A673 (cell line): ENCODE results near the gene COQ7.

Source experiments
- EZH2 ChIP-seq: fragments of 200-600 bp; sonication (generic); IDR thresholded peaks from 2 replicates; pipeline ENCODE4 v1.6.1; 2017; ENCODE audit warnings: borderline replicate concordance, low read depth, mild to moderate bottlenecking, mixed read lengths, antibody characterized with exemption, low read length; ENCODE audit not compliant: poor library complexity, severe bottlenecking
- TF ChIP-seq, protein P1 (sequence below): fragments of 300-800, 200-600 bp; sonication (generic); conservative IDR thresholded peaks from 2 replicates; pipeline ENCODE4 v1.5.1; 2017; ENCODE audit warnings: low read depth, mild to moderate bottlenecking, antibody characterized with exemption, low read length, moderate library complexity, mixed read lengths

- TF ChIP-seq, protein P1, sequence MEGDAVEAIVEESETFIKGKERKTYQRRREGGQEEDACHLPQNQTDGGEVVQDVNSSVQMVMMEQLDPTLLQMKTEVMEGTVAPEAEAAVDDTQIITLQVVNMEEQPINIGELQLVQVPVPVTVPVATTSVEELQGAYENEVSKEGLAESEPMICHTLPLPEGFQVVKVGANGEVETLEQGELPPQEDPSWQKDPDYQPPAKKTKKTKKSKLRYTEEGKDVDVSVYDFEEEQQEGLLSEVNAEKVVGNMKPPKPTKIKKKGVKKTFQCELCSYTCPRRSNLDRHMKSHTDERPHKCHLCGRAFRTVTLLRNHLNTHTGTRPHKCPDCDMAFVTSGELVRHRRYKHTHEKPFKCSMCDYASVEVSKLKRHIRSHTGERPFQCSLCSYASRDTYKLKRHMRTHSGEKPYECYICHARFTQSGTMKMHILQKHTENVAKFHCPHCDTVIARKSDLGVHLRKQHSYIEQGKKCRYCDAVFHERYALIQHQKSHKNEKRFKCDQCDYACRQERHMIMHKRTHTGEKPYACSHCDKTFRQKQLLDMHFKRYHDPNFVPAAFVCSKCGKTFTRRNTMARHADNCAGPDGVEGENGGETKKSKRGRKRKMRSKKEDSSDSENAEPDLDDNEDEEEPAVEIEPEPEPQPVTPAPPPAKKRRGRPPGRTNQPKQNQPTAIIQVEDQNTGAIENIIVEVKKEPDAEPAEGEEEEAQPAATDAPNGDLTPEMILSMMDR = no peak
- no peak for TF ChIP-seq EZH2
These were observed 46.7 kb upstream of the COQ7 start for GRCh38 chr16:19020689-19021088.
